Measurements from ENCODE around the gene SAGE1. TPM values are rescaled to one million over a fixed set of nuclear protein-coding genes. Genes with fewer than 3 reads are reported as not detected.
"Not testable (repeated sequence)": the region's sequence is repeated elsewhere in the genome, so short reads cannot be mapped to it uniquely, and the experiment has no call there.

Gene SAGE1, protein sequence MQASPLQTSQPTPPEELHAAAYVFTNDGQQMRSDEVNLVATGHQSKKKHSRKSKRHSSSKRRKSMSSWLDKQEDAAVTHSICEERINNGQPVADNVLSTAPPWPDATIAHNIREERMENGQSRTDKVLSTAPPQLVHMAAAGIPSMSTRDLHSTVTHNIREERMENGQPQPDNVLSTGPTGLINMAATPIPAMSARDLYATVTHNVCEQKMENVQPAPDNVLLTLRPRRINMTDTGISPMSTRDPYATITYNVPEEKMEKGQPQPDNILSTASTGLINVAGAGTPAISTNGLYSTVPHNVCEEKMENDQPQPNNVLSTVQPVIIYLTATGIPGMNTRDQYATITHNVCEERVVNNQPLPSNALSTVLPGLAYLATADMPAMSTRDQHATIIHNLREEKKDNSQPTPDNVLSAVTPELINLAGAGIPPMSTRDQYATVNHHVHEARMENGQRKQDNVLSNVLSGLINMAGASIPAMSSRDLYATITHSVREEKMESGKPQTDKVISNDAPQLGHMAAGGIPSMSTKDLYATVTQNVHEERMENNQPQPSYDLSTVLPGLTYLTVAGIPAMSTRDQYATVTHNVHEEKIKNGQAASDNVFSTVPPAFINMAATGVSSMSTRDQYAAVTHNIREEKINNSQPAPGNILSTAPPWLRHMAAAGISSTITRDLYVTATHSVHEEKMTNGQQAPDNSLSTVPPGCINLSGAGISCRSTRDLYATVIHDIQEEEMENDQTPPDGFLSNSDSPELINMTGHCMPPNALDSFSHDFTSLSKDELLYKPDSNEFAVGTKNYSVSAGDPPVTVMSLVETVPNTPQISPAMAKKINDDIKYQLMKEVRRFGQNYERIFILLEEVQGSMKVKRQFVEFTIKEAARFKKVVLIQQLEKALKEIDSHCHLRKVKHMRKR
- total RNA-seq (not detected), polyA plus RNA-seq (ENCODE audit: insufficient read depth in 1 of 8, insufficient read length in 8 of 8, low replicate concordance in 1 of 8) (not detected)
- long read RNA-seq, donor 1, result 0 reads
- long read RNA-seq, donor 2, result 0 reads
- long read RNA-seq, donor 3, result 0 reads
- long read RNA-seq, donor 4, result 0 reads
- long read RNA-seq, donor 5, result 0 reads
- long read RNA-seq, donor 6, result 0 reads
- long read RNA-seq, donor 7, result 0 reads
- long read RNA-seq, donor 8, result 0 reads
- long read RNA-seq, donor 9, result 0 reads
- long read RNA-seq, donor 10, result 0 reads
- long read RNA-seq, donor 11, result 0 reads

DNA sequence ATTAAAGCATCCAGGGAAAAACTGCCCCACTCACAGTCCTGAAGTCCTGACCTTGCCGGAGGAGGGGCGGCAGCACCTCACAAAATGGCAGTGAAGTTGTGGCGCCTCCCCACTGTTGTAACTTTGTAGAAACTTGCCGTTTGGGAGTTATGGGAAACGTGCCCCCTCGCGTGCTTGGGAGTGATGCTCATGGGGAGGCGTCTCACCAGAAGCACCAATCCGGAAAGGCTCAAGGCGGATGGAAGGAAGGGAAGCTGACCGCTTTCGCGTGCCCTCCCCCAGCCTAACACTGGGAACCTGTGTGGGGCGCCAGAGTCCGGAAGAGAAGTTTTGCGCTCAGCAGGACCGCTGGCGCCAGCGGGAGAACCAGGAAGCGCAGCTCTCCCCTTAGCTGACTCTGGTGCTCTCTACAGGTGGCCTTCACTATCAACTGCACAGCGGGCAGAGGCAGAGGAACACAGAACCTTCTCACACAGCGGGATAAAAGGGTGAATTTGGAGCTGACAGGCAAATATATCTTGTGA, at the start of gene SAGE1, which contains the start of gene CT45A10:
Gene SAGE1, plus strand, starts transcription at position 423 of the 524 bp plus-strand sequence. CDS start 2,527 bp downstream, outside the sequence.
Gene CT45A10, minus strand, starts transcription at position 151 of the 524 bp plus-strand sequence. CDS start 8,100 bp downstream, outside the sequence.
- WGBS (ENCODE audit: insufficient coverage), result 71% methylated on average over 20 of the region's 22 CpGs
- no peak for DNase-seq

DNA sequence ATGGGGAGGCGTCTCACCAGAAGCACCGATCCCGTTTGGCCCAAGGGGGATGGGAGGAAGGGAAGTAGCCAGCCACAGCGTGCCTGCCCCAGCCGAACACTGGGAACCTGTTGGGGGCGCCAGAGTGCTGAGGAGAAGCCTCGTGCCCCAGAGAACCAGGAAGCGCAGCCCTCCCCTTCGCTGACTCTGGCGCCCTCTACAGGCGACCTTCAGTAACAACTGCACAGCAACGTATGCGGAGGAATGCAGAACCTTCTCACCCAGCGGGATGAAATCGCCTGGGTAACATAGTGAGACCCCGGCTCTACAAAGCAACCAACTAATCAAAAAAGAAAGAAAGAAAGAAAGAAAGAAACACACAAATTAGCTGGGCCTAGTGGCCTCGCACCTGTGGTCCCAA, 39.1 kb upstream of the SAGE1 start, which contains the start of gene CT45A8:
Gene CT45A8, minus strand, starts transcription at position 101 of the 400 bp plus-strand sequence. CDS start 3,755 bp downstream, outside the sequence.
- not testable (repeated sequence) for H3K4me3 ChIP-seq (ENCODE audit: low read length); H3K36me3 ChIP-seq (ENCODE audit: control insufficient read depth, insufficient read depth, low read length); H3K9me3 ChIP-seq (replicated peaks; ENCODE audit: control insufficient read depth, low read depth, low read length); H3K27me3 ChIP-seq (ENCODE audit: control insufficient read depth, insufficient read depth, low read length); DNase-seq; H3K4me1 ChIP-seq (ENCODE audit: control insufficient read depth, insufficient read depth, low read length); H3K27ac ChIP-seq (ENCODE audit: low read length)
- no CpG with 5 or more reads among the region's 17 CpGs for WGBS (ENCODE audit: insufficient coverage)

More for the DNA sequence above, at the start of gene SAGE1, which contains the start of gene CT45A10:
- H3K36me3 ChIP-seq (ENCODE audit: control insufficient read depth, insufficient read depth, low read length), result no peaks in the 10 kb centered on the region
- peaks cover 3% of the 10 kb centered on the region for H3K27me3 ChIP-seq (ENCODE audit: control insufficient read depth, insufficient read depth, low read length)
- no peak within 1 kb of the TSS for H3K27ac ChIP-seq (ENCODE audit: low read length)
- H3K9me3 ChIP-seq (replicated peaks; ENCODE audit: control insufficient read depth, low read depth, low read length), result no peaks in the 10 kb centered on the region
- no peaks in the 10 kb centered on the region for H3K4me1 ChIP-seq (ENCODE audit: control insufficient read depth, insufficient read depth, low read length)
- H3K4me3 ChIP-seq (ENCODE audit: low read length), result no peak within 1 kb of the TSS

DNA sequence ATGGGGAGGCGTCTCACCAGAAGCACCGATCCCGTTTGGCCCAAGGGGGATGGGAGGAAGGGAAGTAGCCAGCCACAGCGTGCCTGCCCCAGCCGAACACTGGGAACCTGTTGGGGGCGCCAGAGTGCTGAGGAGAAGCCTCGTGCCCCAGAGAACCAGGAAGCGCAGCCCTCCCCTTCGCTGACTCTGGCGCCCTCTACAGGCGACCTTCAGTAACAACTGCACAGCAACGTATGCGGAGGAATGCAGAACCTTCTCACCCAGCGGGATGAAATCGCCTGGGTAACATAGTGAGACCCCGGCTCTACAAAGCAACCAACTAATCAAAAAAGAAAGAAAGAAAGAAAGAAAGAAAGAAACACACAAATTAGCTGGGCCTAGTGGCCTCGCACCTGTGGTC, 21.8 kb upstream of the SAGE1 start, which contains the start of gene CT45A9:
Gene CT45A9, minus strand, starts transcription at position 101 of the 400 bp plus-strand sequence. CDS start 3,751 bp downstream, outside the sequence.
- DNase-seq; H3K4me3 ChIP-seq (ENCODE audit: low read length); H3K27ac ChIP-seq (ENCODE audit: low read length); H3K36me3 ChIP-seq (ENCODE audit: control insufficient read depth, insufficient read depth, low read length); H3K4me1 ChIP-seq (ENCODE audit: control insufficient read depth, insufficient read depth, low read length); H3K9me3 ChIP-seq (replicated peaks; ENCODE audit: control insufficient read depth, low read depth, low read length); H3K27me3 ChIP-seq (ENCODE audit: control insufficient read depth, insufficient read depth, low read length): not testable (repeated sequence)
- no CpG with 5 or more reads among the region's 17 CpGs for WGBS (ENCODE audit: insufficient coverage)

DNA sequence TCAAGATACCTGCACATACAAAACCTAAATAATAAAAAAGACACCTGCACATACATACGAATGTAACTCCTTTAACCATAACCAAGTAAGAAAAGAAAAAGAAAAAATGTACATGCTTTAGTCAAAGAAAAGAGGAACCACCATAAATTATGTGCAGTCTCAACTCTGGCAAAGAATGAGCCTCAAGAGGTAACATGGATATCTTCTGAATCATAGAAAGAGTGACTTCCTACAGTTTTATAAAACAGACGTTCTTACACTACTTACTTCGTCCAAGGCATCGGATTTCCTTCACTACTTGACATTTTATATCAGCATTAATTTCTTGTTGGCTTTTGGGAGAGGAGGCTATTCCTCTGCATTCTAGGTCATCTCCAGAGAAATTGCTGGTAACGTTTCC, 10.8 kb upstream of the SAGE1 start:
- no CpG with 5 or more reads among the region's 5 CpGs for WGBS (ENCODE audit: insufficient coverage)
- not testable (repeated sequence) for H3K4me1 ChIP-seq (ENCODE audit: control insufficient read depth, insufficient read depth, low read length); DNase-seq; H3K27me3 ChIP-seq (ENCODE audit: control insufficient read depth, insufficient read depth, low read length); H3K9me3 ChIP-seq (replicated peaks; ENCODE audit: control insufficient read depth, low read depth, low read length); H3K36me3 ChIP-seq (ENCODE audit: control insufficient read depth, insufficient read depth, low read length); H3K4me3 ChIP-seq (ENCODE audit: low read length); H3K27ac ChIP-seq (ENCODE audit: low read length)

DNA sequence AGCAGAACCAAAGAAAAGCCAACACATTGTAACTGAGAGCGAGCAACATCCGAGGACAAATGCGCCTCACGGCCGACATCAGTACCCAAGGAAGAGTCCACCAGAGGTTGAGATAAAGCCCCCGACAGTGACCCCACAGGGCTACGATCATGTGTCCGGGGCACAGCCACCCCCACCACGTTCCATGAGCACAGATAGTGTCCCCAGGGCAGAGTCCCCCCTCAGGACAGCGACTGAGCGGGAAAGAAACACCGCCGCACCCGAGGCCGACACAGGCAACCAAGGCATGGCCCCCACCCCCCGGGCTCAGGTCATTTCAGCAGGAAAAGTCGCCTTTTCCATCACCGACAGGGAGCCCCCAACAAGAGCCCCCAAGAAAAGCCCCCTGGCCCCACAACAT, 5.3 kb upstream of the SAGE1 start:
- not testable (repeated sequence) for H3K36me3 ChIP-seq (ENCODE audit: control insufficient read depth, insufficient read depth, low read length); H3K9me3 ChIP-seq (replicated peaks; ENCODE audit: control insufficient read depth, low read depth, low read length); H3K27ac ChIP-seq (ENCODE audit: low read length); H3K27me3 ChIP-seq (ENCODE audit: control insufficient read depth, insufficient read depth, low read length); H3K4me1 ChIP-seq (ENCODE audit: control insufficient read depth, insufficient read depth, low read length); DNase-seq; H3K4me3 ChIP-seq (ENCODE audit: low read length)
- 78% methylated on average over 3 of the region's 18 CpGs for WGBS (ENCODE audit: insufficient coverage)

- not testable (repeated sequence) for H3K4me1 ChIP-seq (ENCODE audit: control insufficient read depth, insufficient read depth, low read length); H3K27me3 ChIP-seq (ENCODE audit: control insufficient read depth, insufficient read depth, low read length); H3K27ac ChIP-seq (ENCODE audit: low read length); DNase-seq; H3K4me3 ChIP-seq (ENCODE audit: low read length); H3K36me3 ChIP-seq (ENCODE audit: control insufficient read depth, insufficient read depth, low read length); H3K9me3 ChIP-seq (replicated peaks; ENCODE audit: control insufficient read depth, low read depth, low read length)
- WGBS (ENCODE audit: insufficient coverage), result 60% methylated on average over 1 of the region's 15 CpGs
Measured at GRCh38 chrX:135888976-135889375, 4.5 kb upstream of the SAGE1 start.

DNA sequence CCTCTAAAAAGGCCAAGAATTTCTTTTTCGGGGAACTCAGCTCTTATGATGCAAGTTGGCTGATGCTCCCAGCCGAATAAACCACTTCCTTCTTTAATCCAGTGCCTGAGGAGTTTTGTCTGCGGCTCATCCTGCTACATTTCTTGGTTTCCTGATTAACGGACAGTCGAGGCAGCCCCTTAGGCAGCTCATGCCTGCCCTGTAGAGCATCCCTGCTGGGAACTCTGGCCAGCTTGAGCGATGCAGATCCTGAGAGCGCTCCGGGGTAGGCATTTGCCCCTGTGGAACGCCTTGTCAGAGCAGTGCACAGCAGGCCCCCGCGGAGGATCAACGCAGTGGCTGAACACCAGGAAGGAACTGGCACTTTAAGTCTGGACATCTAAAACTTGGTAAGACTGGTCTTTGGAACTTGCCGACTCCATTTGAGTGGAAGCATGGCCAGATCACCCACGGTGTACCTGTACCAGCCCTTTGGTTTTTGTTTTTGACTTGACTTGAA, 3.4 kb upstream of the SAGE1 start:
- peaks cover 3% of the 10 kb centered on the region for H3K27me3 ChIP-seq (ENCODE audit: control insufficient read depth, insufficient read depth, low read length)
- no peak for DNase-seq
- WGBS (ENCODE audit: insufficient coverage), result 83% methylated on average over 13 of the region's 14 CpGs
- H3K4me1 ChIP-seq (ENCODE audit: control insufficient read depth, insufficient read depth, low read length), result no peaks in the 10 kb centered on the region
- H3K36me3 ChIP-seq (ENCODE audit: control insufficient read depth, insufficient read depth, low read length), result no peaks in the 10 kb centered on the region
- no peaks in the 10 kb centered on the region for H3K9me3 ChIP-seq (replicated peaks; ENCODE audit: control insufficient read depth, low read depth, low read length)
- no peak overlapping the region for H3K27ac ChIP-seq (ENCODE audit: low read length)
- no peak overlapping the region for H3K4me3 ChIP-seq (ENCODE audit: low read length)

DNA sequence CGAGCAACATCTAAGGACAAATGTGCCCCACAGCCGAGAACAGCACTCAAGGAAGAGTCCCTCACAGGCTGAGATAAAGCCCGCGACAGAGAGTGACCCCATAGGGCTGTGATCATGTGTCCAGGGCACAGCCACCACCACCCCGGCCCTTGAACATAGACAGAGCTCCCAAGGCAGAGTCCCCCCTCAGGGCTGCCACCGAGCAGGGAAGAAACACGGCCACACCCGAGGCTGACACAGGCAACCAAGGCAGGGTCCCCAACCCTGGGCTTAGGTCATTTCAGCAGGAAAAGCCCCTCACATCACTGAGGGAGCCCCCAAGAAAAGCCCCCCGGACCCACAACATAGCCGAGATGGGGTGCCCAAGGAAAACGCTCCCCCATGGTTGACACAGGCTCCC, 735 bp upstream of the SAGE1 start:
- H3K27ac ChIP-seq (ENCODE audit: low read length), result no peak overlapping the region
- WGBS (ENCODE audit: insufficient coverage), result 88% methylated on average over 7 of the region's 11 CpGs
- DNase-seq, result no peak

DNA sequence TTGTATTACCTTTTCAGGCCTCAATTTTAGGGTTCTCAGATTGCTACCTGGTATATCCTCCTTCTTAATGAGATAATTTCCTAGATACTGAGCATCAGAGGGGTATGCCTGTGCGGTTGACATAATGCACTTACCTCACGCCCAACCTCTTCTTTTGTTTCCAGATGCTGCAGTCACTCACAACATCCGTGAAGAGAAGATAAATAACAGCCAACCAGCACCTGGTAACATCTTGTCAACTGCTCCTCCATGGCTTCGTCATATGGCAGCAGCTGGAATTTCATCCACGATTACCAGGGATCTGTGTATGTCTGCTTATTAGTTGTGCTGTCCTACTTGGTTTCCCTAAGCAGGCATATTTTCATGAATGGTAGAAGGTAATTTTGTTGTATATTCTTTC, 16.7 kb downstream of the SAGE1 start:
- H3K4me3 ChIP-seq (ENCODE audit: low read length), result no peak overlapping the region
- DNase-seq, result no peak
- no peaks in the 10 kb centered on the region for H3K4me1 ChIP-seq (ENCODE audit: control insufficient read depth, insufficient read depth, low read length)
- H3K36me3 ChIP-seq (ENCODE audit: control insufficient read depth, insufficient read depth, low read length), result no peaks in the 10 kb centered on the region
- WGBS (ENCODE audit: insufficient coverage), result 57% methylated on average over 2 of the region's 5 CpGs
- no peaks in the 10 kb centered on the region for H3K9me3 ChIP-seq (replicated peaks; ENCODE audit: control insufficient read depth, low read depth, low read length)
- no peak overlapping the region for H3K27ac ChIP-seq (ENCODE audit: low read length)
- H3K27me3 ChIP-seq (ENCODE audit: control insufficient read depth, insufficient read depth, low read length), result peaks cover 5% of the 10 kb centered on the region

More for the DNA sequence above, 735 bp upstream of the SAGE1 start:
- Histone ChIP-seq H3K27me3 (ENCODE audit: control insufficient read depth, insufficient read depth, low read length) (peaks cover 3% of the 10 kb centered on the region), H3K36me3 (ENCODE audit: control insufficient read depth, insufficient read depth, low read length) (no peaks in the 10 kb centered on the region), H3K4me1 (ENCODE audit: control insufficient read depth, insufficient read depth, low read length) (no peaks in the 10 kb centered on the region), H3K9me3 (replicated peaks; ENCODE audit: control insufficient read depth, low read depth, low read length) (no peaks in the 10 kb centered on the region), H3K4me3 (ENCODE audit: low read length) (no peak overlapping the region)
